Fibroblast of pulmonary artery (primary cell): Measurements from ENCODE around the gene PRSS12.

ENCODE experiments used
- DNase-seq: peaks from one replicate; pipeline ENCODE4 v3.0.0-alpha.2; 2010; ENCODE audit warnings: low read depth
- H3K4me3 ChIP-seq: replicated peaks from 2 replicates; pipeline ENCODE4 v1.5.1; 2011; ENCODE audit warnings: low read depth, mild to moderate bottlenecking, control low read depth, low read length, moderate library complexity
- TF ChIP-seq, protein P1 (sequence below): IDR thresholded peaks from 2 replicates; pipeline ENCODE4 v1.5.1; 2011; ENCODE audit warnings: mild to moderate bottlenecking, control low read depth, low read length, inconsistent platforms; ENCODE audit errors: missing control alignments

PRSS12 gene

GRCh38 chr4:118390121-118390520, 37.3 kb upstream of the PRSS12 start:
- H3K4me3 ChIP-seq, result no peak overlapping the region
- DNase-seq, result no peak
- TF ChIP-seq, protein P1, sequence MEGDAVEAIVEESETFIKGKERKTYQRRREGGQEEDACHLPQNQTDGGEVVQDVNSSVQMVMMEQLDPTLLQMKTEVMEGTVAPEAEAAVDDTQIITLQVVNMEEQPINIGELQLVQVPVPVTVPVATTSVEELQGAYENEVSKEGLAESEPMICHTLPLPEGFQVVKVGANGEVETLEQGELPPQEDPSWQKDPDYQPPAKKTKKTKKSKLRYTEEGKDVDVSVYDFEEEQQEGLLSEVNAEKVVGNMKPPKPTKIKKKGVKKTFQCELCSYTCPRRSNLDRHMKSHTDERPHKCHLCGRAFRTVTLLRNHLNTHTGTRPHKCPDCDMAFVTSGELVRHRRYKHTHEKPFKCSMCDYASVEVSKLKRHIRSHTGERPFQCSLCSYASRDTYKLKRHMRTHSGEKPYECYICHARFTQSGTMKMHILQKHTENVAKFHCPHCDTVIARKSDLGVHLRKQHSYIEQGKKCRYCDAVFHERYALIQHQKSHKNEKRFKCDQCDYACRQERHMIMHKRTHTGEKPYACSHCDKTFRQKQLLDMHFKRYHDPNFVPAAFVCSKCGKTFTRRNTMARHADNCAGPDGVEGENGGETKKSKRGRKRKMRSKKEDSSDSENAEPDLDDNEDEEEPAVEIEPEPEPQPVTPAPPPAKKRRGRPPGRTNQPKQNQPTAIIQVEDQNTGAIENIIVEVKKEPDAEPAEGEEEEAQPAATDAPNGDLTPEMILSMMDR, result no peak

DNA sequence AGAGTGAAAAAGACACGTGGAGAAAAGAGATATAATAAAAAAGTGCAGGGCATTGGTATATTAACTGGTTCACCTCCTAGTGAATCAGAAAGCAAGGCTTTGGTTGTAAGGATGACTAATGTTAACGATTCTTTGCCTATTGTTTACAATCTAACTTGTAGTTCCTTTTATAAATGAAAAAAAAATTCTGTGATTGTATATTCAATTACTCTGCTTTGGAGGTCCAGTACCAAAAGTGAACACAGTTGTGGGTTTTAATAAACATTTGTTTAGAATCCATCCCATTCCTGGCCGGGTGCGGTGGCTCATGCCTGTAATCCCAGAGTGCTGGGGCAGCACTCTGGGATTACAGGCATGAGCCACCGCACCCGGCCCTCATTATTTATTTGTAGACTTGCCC, 36.9 kb upstream of the PRSS12 start:
- TF ChIP-seq, protein P1, result no peak
- H3K4me3 ChIP-seq, result no peak overlapping the region
- no peak for DNase-seq

DNA sequence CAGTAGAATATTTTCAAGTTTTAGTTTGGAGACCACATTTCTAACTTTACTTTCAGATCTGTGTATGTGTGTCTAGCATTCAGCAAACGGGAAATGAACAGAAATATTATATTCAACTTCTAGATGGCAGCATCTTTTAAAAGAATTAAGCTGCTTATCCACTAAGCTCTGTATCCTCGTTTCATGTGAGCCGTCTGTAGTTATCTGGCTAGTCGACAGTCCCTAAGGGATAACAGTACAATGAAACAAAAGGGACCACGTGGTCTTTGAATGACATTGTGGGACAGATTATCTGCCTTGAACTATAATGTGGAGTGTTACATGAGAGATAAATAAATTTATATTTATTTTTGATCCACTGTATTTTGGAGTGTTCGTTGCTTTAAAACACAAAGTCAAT, 35.8 kb upstream of the PRSS12 start:
- no peak for DNase-seq
- no peak overlapping the region for H3K4me3 ChIP-seq
- TF ChIP-seq, protein P1, result no peak

GRCh38 chr4:118381902-118382301, 29.1 kb upstream of the PRSS12 start:
- TF ChIP-seq, protein P1, result no peak
- DNase-seq, result no peak
- no peak overlapping the region for H3K4me3 ChIP-seq

DNA sequence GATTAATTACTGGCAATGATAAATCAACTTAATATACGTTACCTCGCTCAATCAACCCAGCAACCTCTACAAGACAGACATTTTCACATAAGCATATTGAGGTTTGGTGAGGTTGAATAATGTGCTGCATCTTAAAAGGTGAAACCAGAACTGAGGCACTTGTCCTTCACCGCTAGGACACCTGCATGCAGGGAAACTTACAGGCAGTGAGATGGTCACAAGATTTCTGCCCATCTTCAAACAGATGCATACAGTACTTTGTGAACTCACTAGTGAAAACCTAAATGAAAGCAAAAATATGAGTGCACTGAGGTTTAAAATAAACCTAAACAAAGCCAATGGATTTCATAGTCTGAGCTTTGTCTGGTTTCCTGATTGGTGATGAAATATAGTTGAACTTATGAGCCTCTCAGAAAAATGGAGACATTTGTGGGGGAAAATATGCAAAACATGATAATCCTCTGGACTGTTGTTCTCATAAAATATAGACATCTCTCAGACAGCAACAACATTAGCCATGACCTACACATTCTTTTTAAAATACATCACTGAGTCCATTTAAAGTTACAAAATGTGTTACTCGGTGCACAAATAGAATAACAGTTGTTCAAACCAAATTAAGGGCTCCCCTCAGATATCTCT, 20.9 kb upstream of the PRSS12 start:
- no peak overlapping the region for H3K4me3 ChIP-seq
- DNase-seq, result peak; percentile 26
- TF ChIP-seq, protein P1, result no peak

DNA sequence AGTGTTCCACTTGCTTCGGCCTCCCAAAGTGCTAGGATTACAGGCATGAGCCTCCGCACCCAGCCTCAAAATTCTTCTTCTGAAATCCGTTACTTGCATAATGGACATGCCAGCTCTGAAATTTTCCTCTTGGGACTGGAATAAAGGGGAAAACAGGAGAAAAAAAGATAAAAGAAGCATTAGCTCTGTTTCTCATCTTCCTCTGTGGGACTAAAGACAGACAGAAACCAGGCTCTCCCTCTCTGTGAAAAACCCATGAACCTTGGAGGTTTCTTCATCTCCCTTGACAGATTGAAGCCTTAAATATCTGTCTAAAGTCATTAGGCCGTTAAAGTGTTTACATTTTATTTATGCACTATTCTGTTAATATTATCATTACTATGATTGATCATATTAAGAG, 19.4 kb upstream of the PRSS12 start:
- no peak overlapping the region for H3K4me3 ChIP-seq
- TF ChIP-seq, protein P1, result no peak
- DNase-seq, result no peak

GRCh38 chr4:118369231-118369630, 16.4 kb upstream of the PRSS12 start:
- DNase-seq, result no peak
- H3K4me3 ChIP-seq, result no peak overlapping the region
- TF ChIP-seq, protein P1, result no peak
